Prostate gland (tissue), 2 donors: ENCODE data around the gene LTF. TPM values are rescaled to one million over a fixed set of nuclear protein-coding genes. Genes with fewer than 3 reads are reported as not detected.

Experiments
- DNase-seq: peaks from one replicate; pipeline ENCODE4 v3.0.0-alpha.2; 2019; ENCODE audit warnings: low spot score
- H3K27ac ChIP-seq, 2 donors: fragments of 200-600 bp; sonication (generic); 2 replicates each; pipeline ENCODE4 v1.5.1; 2017 to 2019
- H3K27me3 ChIP-seq: fragments of 200-600 bp; sonication (generic); replicated peaks from 2 replicates; pipeline ENCODE4 v1.5.1; 2019; ENCODE audit not compliant: insufficient read depth
- H3K36me3 ChIP-seq, 2 donors: fragments of 200-600 bp; sonication (generic); 1 replicate in 1 of 2; 2 replicates in 1 of 2; pipeline versions ENCODE4 v1.5.1 to v1.8.1; 2017 to 2019
- H3K4me1 ChIP-seq: fragments of 200-600 bp; sonication (generic); replicated peaks from 2 replicates; pipeline ENCODE4 v1.5.1; 2019
- H3K4me3 ChIP-seq, 2 donors: fragments of 200-600 bp; sonication (generic); 2 replicates each; pipeline ENCODE4 v1.5.1; 2017 to 2019
- H3K9me3 ChIP-seq: fragments of 200-600 bp; sonication (generic); 2 replicates; pipeline ENCODE4 v1.5.1; 2017
- POLR2A ChIP-seq: fragments of 450-650 bp; IDR thresholded peaks from one replicate; pipeline ENCODE4 v1.6.1; 2016; ENCODE audit warnings: antibody characterized with exemption, mild to moderate bottlenecking
- POLR2AphosphoS5 ChIP-seq: sonication (generic); formaldehyde crosslinking; IDR thresholded peaks from one replicate; pipeline ENCODE4 v1.6.1; 2017; ENCODE audit warnings: antibody characterized with exemption
- WGBS: methylation state at CpG from one replicate; pipeline ENCODE4 v1.1.5; 2018; 5-methylcytosine and 5-hydroxymethylcytosine counted together
- intact Hi-C: fragments of 100-400 bp; cut with DNase I; formaldehyde crosslinking; loops from one replicate; pipeline ENCODE4 v1.14.2; 2022
- total RNA-seq, 2 donors: library from RNA; depleted of rRNA; stranded (reverse); fragments of >200 nt; gene quantifications; one replicate each; pipeline ENCODE4 v1.1.0, GENCODE V29; 2016
- TF ChIP-seq, protein P1 (sequence below), 4 experiments: fragments of 200-600 bp in 2 of 4; fragments of 450-650 bp in 2 of 4; sonication (generic) in 2 of 4; IDR thresholded peaks; 1 replicate in 3 of 4; 2 replicates in 1 of 4; pipeline ENCODE4 v1.5.1; 2016 to 2019; ENCODE audit warnings: antibody characterized with exemption in 4 of 4, mild to moderate bottlenecking in 2 of 4, moderate library complexity in 2 of 4

Gene LTF
- total RNA-seq, 2 donors from 2014 or later: 22.6 to 130 TPM

DNA sequence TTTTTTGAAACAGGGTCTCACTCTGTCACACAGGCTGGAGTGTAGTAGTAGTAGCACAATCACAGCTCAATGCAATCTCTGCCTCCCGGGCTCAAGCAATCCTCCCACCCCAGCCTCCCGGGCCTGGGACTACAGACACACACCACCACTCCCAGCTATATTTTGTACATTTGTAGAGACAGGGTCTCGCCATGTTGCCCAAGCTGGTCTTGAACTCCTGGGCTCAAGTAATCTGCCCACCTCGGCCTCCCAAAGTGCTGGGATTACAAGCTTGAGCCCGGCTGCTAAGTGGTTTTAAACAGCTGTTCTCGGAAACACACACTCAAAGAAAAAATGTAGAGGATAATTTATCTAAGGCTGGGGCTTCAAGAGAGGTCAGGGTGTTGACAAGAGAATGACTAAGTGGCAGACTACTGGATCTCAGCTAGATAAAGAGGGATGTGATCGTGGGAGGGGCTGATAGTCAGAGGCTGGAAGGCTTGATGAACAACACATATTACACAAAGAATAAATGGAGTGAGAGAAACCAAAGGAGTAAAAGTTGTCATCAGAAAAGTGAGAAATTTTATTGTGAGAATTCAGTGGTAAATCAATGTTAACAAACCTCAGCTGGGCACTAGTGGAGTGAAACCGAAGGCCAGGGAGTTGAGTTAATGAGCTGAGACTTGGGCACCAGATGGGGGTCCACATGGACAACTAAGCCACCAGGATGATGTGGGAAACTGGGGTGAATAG lies 64.5 kb downstream of the LTF start:
- no peak overlapping the region for H3K4me3 ChIP-seq
- TF ChIP-seq POLR2A: no peak
- no peak for TF ChIP-seq POLR2AphosphoS5
- TF ChIP-seq, protein P1, sequence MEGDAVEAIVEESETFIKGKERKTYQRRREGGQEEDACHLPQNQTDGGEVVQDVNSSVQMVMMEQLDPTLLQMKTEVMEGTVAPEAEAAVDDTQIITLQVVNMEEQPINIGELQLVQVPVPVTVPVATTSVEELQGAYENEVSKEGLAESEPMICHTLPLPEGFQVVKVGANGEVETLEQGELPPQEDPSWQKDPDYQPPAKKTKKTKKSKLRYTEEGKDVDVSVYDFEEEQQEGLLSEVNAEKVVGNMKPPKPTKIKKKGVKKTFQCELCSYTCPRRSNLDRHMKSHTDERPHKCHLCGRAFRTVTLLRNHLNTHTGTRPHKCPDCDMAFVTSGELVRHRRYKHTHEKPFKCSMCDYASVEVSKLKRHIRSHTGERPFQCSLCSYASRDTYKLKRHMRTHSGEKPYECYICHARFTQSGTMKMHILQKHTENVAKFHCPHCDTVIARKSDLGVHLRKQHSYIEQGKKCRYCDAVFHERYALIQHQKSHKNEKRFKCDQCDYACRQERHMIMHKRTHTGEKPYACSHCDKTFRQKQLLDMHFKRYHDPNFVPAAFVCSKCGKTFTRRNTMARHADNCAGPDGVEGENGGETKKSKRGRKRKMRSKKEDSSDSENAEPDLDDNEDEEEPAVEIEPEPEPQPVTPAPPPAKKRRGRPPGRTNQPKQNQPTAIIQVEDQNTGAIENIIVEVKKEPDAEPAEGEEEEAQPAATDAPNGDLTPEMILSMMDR (IDR thresholded peaks at IDR 0.05): no peak
- H3K27ac ChIP-seq: no peak overlapping the region
- H3K36me3 ChIP-seq: no peaks in the 10 kb centered on the region
- WGBS: 84% methylated on average over 8 of the region's 8 CpGs
- H3K9me3 ChIP-seq: no peaks in the 10 kb centered on the region
- DNase-seq: no peak
- H3K27me3 ChIP-seq: no peaks in the 10 kb centered on the region
- no peaks in the 10 kb centered on the region for H3K4me1 ChIP-seq
- intact Hi-C loops: no loop called here

DNA sequence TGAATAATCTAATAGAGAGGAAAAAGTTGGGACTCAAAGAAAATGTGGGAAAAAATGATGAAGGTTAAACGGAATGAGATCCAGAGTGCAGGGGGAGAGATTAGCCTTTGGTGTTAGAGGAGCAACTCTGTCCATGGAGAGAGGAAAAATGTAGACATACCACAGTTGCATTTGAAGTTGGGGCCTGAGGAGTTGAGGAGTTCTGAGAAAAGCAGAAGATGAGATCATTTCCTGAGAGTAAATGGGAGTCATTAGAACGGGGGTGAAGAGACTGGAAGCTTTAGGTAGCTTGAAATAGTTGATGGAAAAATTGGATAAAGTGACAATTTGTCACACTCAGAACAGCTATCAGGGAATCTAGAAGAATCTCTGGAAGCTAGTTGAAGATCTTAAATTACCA lies 65.1 kb downstream of the LTF start:
- no peaks in the 10 kb centered on the region for H3K36me3 ChIP-seq
- no peak overlapping the region for H3K4me3 ChIP-seq
- H3K4me1 ChIP-seq: no peaks in the 10 kb centered on the region
- no peaks in the 10 kb centered on the region for H3K27me3 ChIP-seq
- H3K27ac ChIP-seq: no peak overlapping the region
- TF ChIP-seq, protein P1 (IDR thresholded peaks at IDR 0.05): no peak
- TF ChIP-seq POLR2A (no peak), POLR2AphosphoS5 (no peak)
- DNase-seq: no peak
- 72% methylated on average over 2 of the region's 2 CpGs for WGBS
- intact Hi-C loops: no loop called here
- no peaks in the 10 kb centered on the region for H3K9me3 ChIP-seq

DNA sequence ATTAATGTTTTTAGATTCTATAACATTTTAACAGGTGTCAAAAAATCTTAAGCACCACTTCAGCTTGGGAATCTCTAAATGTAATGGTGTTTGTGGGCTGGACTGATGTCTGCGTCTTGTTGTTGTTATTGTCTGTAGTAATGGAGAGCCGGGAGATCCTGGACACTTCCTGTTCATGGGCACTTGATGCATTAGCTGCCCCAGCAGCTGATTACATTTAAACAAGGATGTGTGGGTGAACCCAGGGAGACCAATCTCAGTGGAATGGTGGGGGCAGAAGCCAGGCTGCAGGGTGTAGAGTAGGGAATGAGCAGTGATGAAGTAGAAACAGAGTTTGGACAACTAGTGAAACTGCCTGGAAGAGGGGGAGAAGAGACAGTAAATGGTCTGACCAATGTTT lies 65.6 kb downstream of the LTF start:
- WGBS: 75% methylated on average over 2 of the region's 2 CpGs
- no peak for DNase-seq
- intact Hi-C loops: no loop called here
- no peaks in the 10 kb centered on the region for H3K4me1 ChIP-seq
- H3K27ac ChIP-seq: no peak overlapping the region
- no peaks in the 10 kb centered on the region for H3K9me3 ChIP-seq
- H3K36me3 ChIP-seq: no peaks in the 10 kb centered on the region
- no peak overlapping the region for H3K4me3 ChIP-seq
- H3K27me3 ChIP-seq: no peaks in the 10 kb centered on the region
- TF ChIP-seq, protein P1 (IDR thresholded peaks at IDR 0.05): no peak
- TF ChIP-seq POLR2AphosphoS5: no peak

DNA sequence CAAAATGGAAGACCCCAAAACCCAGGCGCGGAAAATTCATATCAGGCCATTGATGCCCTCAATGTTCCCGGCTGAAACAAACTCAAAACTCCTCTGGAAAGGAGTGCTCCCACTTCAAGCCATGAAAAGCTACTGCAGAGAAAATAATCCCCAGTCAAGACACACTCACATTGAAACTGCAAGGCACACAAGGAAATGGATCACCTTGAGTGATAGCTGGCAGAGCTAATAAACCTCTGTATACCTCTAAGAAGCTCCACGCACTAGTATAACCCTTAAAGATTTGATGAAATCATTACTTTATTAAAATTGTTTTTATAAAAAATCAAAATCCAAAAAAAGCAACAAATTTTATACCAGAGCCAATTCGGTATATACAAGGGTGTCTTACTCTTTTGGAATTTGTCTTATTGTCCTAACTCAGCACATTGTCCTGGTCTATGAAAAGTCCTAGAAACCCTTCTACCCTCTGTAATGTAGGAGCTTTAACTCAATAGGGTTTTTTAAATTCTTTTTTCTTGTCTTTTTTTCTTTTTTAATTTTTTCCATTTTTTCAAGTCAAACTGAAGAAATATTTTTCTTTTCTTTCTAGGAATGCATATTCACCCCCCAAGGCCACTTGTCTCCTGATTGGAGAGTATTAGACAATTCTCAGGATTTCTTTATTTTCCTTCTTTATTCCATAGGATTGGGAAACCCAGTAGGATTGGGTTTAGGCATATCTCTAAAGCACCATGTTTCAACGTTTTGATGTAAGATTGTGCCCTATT lies 66.3 kb downstream of the LTF start:
- Histone ChIP-seq H3K27me3 (no peaks in the 10 kb centered on the region), H3K27ac (no peak overlapping the region), H3K4me1 (no peaks in the 10 kb centered on the region), H3K9me3 (no peaks in the 10 kb centered on the region), H3K36me3 (no peaks in the 10 kb centered on the region), H3K4me3 (no peak overlapping the region)
- intact Hi-C loops: no loop called here
- DNase-seq: no peak
- TF ChIP-seq, protein P1 (IDR thresholded peaks at IDR 0.05): no peak
- TF ChIP-seq POLR2AphosphoS5 (no peak), POLR2A (no peak)
- WGBS: 91% methylated on average over 6 of the region's 6 CpGs
